Measurements from ENCODE around the gene CTSO. TPM values are rescaled to one million over a fixed set of nuclear protein-coding genes. Genes with fewer than 3 reads are reported as not detected.
"Not testable (repeated sequence)": the region's sequence is repeated elsewhere in the genome, so short reads cannot be mapped to it uniquely, and the experiment has no call there.

CTSO gene
- total RNA-seq, 3 donors from 2014 or later (not counting 1 experiment from before 2014, with no cell fraction given), result 20.3 to 25.2 (median 22.2) TPM

DNA sequence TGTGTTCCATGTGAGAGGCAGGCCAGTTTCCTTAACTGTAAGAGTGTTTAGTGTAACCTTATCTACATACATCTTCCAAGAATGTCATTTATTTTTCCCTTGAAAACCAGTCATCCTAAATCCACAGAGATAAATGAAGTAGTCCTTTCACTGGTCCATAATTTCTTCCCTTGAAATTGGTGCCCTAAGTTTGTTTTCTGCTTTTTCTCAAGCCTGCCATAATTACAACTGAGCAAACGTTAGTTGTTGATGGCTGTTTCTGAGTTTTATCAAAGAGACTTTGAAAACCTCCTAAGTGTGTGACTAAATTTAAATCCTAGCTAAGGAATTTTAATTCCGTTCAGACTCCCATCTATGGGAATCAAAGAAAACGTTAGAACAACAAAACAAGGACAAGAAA lies 53.8 kb downstream of the CTSO start:
- TF ChIP-seq, protein P1, sequence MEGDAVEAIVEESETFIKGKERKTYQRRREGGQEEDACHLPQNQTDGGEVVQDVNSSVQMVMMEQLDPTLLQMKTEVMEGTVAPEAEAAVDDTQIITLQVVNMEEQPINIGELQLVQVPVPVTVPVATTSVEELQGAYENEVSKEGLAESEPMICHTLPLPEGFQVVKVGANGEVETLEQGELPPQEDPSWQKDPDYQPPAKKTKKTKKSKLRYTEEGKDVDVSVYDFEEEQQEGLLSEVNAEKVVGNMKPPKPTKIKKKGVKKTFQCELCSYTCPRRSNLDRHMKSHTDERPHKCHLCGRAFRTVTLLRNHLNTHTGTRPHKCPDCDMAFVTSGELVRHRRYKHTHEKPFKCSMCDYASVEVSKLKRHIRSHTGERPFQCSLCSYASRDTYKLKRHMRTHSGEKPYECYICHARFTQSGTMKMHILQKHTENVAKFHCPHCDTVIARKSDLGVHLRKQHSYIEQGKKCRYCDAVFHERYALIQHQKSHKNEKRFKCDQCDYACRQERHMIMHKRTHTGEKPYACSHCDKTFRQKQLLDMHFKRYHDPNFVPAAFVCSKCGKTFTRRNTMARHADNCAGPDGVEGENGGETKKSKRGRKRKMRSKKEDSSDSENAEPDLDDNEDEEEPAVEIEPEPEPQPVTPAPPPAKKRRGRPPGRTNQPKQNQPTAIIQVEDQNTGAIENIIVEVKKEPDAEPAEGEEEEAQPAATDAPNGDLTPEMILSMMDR (IDR thresholded peaks at IDR 0.05), result no peak
- no peaks in the 10 kb centered on the region for H3K36me3 Mint-ChIP-seq
- intact Hi-C loops (cut with micrococcal nuclease), result no loop called here
- Histone ChIP-seq H3K27ac (ENCODE audit: low read length) (no peak overlapping the region), H3K9me3 (ENCODE audit: control insufficient read depth, insufficient read depth, low read length) (no peaks in the 10 kb centered on the region), H3K4me1 (ENCODE audit: control insufficient read depth, insufficient read depth, low read length) (no peaks in the 10 kb centered on the region), H3K4me3 (ENCODE audit: low read length) (no peak overlapping the region), H3K27me3 (ENCODE audit: control insufficient read depth, insufficient read depth, low read length) (no peaks in the 10 kb centered on the region), H3K36me3 (ENCODE audit: control insufficient read depth, insufficient read depth, low read length) (no peaks in the 10 kb centered on the region)
- DNase-seq, result no peak
- no peak for ATAC-seq
- H3K27ac Mint-ChIP-seq, result no peak overlapping the region
- 100% methylated on average over 1 of the region's 3 CpGs for WGBS (ENCODE audit: insufficient coverage)
- no peak overlapping the region for H3K4me3 Mint-ChIP-seq
- H3K27me3 Mint-ChIP-seq (ENCODE audit: low read depth in 2 of 2), result peaks cover 0 to 7% of the 10 kb centered on the region in 2 donors
- no peaks in the 10 kb centered on the region for H3K4me1 Mint-ChIP-seq
- peaks cover 0 to 6% of the 10 kb centered on the region in 2 donors for H3K9me3 Mint-ChIP-seq

DNA sequence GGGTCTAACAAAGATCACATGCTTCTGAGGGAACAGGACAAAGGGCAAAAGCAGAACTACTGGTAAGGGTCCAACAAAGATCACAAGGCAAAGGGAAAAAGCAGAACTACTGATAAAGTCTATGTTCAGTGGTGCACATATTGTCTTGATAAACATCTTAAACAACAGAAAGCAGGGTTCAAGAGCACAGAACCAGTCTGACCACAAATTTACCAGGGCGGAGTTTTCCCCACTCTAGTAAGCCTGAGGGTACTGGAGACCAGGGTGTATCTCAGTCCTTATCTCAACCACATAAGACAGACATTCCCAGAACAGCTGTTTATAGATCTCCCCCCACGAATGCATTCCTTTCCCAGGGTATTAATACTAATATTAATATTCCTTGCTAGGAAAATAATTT lies 55.3 kb downstream of the CTSO start:
- H3K27me3 ChIP-seq (ENCODE audit: control insufficient read depth, insufficient read depth, low read length); H3K4me1 Mint-ChIP-seq; H3K4me3 Mint-ChIP-seq; H3K27me3 Mint-ChIP-seq (ENCODE audit: low read depth in 2 of 2); H3K9me3 ChIP-seq (ENCODE audit: control insufficient read depth, insufficient read depth, low read length); ATAC-seq; H3K36me3 Mint-ChIP-seq; H3K9me3 Mint-ChIP-seq; H3K4me1 ChIP-seq (ENCODE audit: control insufficient read depth, insufficient read depth, low read length); H3K4me3 ChIP-seq (ENCODE audit: low read length); DNase-seq; H3K27ac Mint-ChIP-seq; intact Hi-C loops (cut with micrococcal nuclease); H3K36me3 ChIP-seq (ENCODE audit: control insufficient read depth, insufficient read depth, low read length); H3K27ac ChIP-seq (ENCODE audit: low read length): not testable (repeated sequence)
- WGBS (ENCODE audit: insufficient coverage), result 82% methylated on average over 1 of the region's 2 CpGs

DNA sequence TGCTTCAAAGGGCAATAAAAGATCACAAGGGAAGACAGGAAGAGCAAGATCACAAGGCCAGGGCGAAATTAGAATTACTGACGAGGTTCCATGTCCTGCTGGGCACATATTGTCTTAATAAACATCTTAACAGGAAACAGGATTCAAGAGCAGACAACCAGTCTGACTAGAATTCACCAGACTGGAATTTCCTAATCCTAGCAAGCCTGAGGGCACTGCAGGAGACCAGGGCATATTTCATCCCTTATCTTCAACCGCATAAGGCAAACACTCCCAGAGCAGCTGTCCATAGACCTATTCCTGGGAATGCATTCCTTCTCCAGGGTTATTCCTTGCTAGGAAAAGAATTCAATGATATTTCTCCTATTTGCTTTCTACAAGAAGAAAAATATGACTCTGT lies 62.6 kb downstream of the CTSO start:
- no peak for DNase-seq
- intact Hi-C loops (cut with micrococcal nuclease), result no loop called here
- no peaks in the 10 kb centered on the region for H3K4me1 Mint-ChIP-seq
- H3K27me3 Mint-ChIP-seq (ENCODE audit: low read depth in 2 of 2), result peaks cover 0 to 3% of the 10 kb centered on the region in 2 donors
- H3K36me3 Mint-ChIP-seq, result no peaks in the 10 kb centered on the region
- Histone ChIP-seq H3K36me3 (ENCODE audit: control insufficient read depth, insufficient read depth, low read length) (no peaks in the 10 kb centered on the region), H3K4me1 (ENCODE audit: control insufficient read depth, insufficient read depth, low read length) (no peaks in the 10 kb centered on the region), H3K27ac (ENCODE audit: low read length) (no peak overlapping the region), H3K4me3 (ENCODE audit: low read length) (no peak overlapping the region), H3K9me3 (ENCODE audit: control insufficient read depth, insufficient read depth, low read length) (no peaks in the 10 kb centered on the region), H3K27me3 (ENCODE audit: control insufficient read depth, insufficient read depth, low read length) (no peaks in the 10 kb centered on the region)
- no peak for ATAC-seq
- peaks cover 3 to 14% of the 10 kb centered on the region in 2 donors for H3K9me3 Mint-ChIP-seq
- H3K27ac Mint-ChIP-seq, result no peak overlapping the region
- no peak overlapping the region for H3K4me3 Mint-ChIP-seq
- TF ChIP-seq, protein P1 (IDR thresholded peaks at IDR 0.05), result no peak
- 75% methylated on average over 3 of the region's 3 CpGs for WGBS (ENCODE audit: insufficient coverage)

DNA sequence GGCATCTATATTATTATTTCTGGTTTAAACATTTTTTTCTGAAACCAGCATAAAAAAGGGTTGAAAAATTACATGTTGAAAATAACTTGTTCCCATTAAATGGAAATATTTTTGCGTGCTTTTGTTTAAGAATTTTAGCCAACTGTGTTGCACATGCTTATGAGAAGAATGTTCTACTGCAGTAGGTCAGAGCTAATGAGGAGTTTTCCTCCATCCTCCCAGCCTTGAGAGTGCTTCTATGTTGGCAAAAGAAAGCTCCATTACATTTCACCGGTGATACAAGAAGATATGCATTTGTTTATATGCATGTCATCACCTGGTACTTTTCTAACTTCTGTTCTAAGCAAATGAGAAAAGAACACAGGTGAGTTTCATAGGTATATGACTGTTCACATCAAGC lies 63.7 kb downstream of the CTSO start:
- WGBS (ENCODE audit: insufficient coverage), result 100% methylated on average over 2 of the region's 2 CpGs
- TF ChIP-seq, protein P1 (IDR thresholded peaks at IDR 0.05), result no peak
- H3K36me3 Mint-ChIP-seq, result no peaks in the 10 kb centered on the region

More for the DNA sequence above, 63.7 kb downstream of the CTSO start:
- Histone ChIP-seq H3K36me3 (ENCODE audit: control insufficient read depth, insufficient read depth, low read length) (no peaks in the 10 kb centered on the region), H3K9me3 (ENCODE audit: control insufficient read depth, insufficient read depth, low read length) (no peaks in the 10 kb centered on the region), H3K4me3 (ENCODE audit: low read length) (no peak overlapping the region), H3K27me3 (ENCODE audit: control insufficient read depth, insufficient read depth, low read length) (no peaks in the 10 kb centered on the region), H3K27ac (ENCODE audit: low read length) (no peak overlapping the region), H3K4me1 (ENCODE audit: control insufficient read depth, insufficient read depth, low read length) (no peaks in the 10 kb centered on the region)
- Mint-ChIP-seq H3K27ac (no peak overlapping the region), H3K9me3 (peaks cover 3 to 11% of the 10 kb centered on the region in 2 donors), H3K4me3 (no peak overlapping the region), H3K27me3 (ENCODE audit: low read depth in 2 of 2) (peaks cover 0 to 3% of the 10 kb centered on the region in 2 donors), H3K4me1 (no peaks in the 10 kb centered on the region)
- intact Hi-C loops (cut with micrococcal nuclease), result no loop called here
- no peak for ATAC-seq
- no peak for DNase-seq
